ENCODE results near the gene HMCN2. TPM values are rescaled to one million over a fixed set of nuclear protein-coding genes. Genes with fewer than 3 reads are reported as not detected.

HMCN2 gene
- total and polyA plus RNA-seq, 8 donors = 0.41 to 5.3 (median 0.76) TPM

GRCh38 chr9:130287736-130288135 lies 22.2 kb downstream of the HMCN2 start:
- TF ChIP-seq CTCF (IDR thresholded peaks at IDR 0.05) = no peak
- no peaks in the 10 kb centered on the region for H3K27me3 ChIP-seq
- WGBS, 2 donors = 32 to 41% methylated on average over 6 of the region's 6 CpGs
- intact Hi-C loops (cut with DNase I) = no loop called here
- DNase-seq = no peak
- no peaks in the 10 kb centered on the region for H3K9me3 ChIP-seq
- FAIRE-seq = no peak
- no peaks in the 10 kb centered on the region for H3K4me1 ChIP-seq
- no peak overlapping the region for H3K4me3 ChIP-seq
- no peak overlapping the region for H3K27ac ChIP-seq
- H3K36me3 ChIP-seq = no peaks in the 10 kb centered on the region
- no peak for ATAC-seq

GRCh38 chr9:130288393-130288792 lies 22.8 kb downstream of the HMCN2 start:
- 43 to 56% methylated on average over 6 of the region's 6 CpGs for WGBS, 2 donors
- TF ChIP-seq CTCF (IDR thresholded peaks at IDR 0.05) = no peak
- Histone ChIP-seq H3K4me3 (no peak overlapping the region), H3K27me3 (no peaks in the 10 kb centered on the region), H3K27ac (no peak overlapping the region), H3K36me3 (no peaks in the 10 kb centered on the region), H3K9me3 (no peaks in the 10 kb centered on the region), H3K4me1 (no peaks in the 10 kb centered on the region)
- ATAC-seq (no peak), DNase-seq (peak in 1 of 6 donors; percentile 25), FAIRE-seq (no peak)
- intact Hi-C loops (cut with DNase I) = no loop called here

- no peaks in the 10 kb centered on the region for H3K4me1 ChIP-seq
- DNase-seq = peak in 1 of 6 donors; percentile 31
- FAIRE-seq = no peak
- H3K36me3 ChIP-seq = no peaks in the 10 kb centered on the region
- 30 to 36% methylated on average over 13 of the region's 13 CpGs for WGBS, 2 donors
- no peak overlapping the region for H3K4me3 ChIP-seq
- TF ChIP-seq CTCF (IDR thresholded peaks at IDR 0.05) = no peak
- no peak overlapping the region for H3K27ac ChIP-seq
- no peak for ATAC-seq
- no peaks in the 10 kb centered on the region for H3K27me3 ChIP-seq
- intact Hi-C loops (cut with DNase I) = no loop called here
- no peaks in the 10 kb centered on the region for H3K9me3 ChIP-seq
Measured at GRCh38 chr9:130288926-130289690, 23.5 kb downstream of the HMCN2 start.

- H3K27ac ChIP-seq = no peak overlapping the region
- no peaks in the 10 kb centered on the region for H3K36me3 ChIP-seq
- no peak for ATAC-seq
- no peak for FAIRE-seq
- H3K4me1 ChIP-seq = no peaks in the 10 kb centered on the region
- H3K9me3 ChIP-seq = no peaks in the 10 kb centered on the region
- intact Hi-C loops (cut with DNase I) = no loop called here
- 58 to 69% methylated on average over 12 of the region's 12 CpGs for WGBS, 2 donors
- TF ChIP-seq CTCF (IDR thresholded peaks at IDR 0.05) = no peak
- DNase-seq = peak in 2 of 6 donors; percentile 36 to 60
- no peaks in the 10 kb centered on the region for H3K27me3 ChIP-seq
- H3K4me3 ChIP-seq = no peak overlapping the region
Measured at GRCh38 chr9:130289711-130290241, 24.2 kb downstream of the HMCN2 start.
